ENCODE data around the gene ICAM1.

ICAM1 gene

DNA sequence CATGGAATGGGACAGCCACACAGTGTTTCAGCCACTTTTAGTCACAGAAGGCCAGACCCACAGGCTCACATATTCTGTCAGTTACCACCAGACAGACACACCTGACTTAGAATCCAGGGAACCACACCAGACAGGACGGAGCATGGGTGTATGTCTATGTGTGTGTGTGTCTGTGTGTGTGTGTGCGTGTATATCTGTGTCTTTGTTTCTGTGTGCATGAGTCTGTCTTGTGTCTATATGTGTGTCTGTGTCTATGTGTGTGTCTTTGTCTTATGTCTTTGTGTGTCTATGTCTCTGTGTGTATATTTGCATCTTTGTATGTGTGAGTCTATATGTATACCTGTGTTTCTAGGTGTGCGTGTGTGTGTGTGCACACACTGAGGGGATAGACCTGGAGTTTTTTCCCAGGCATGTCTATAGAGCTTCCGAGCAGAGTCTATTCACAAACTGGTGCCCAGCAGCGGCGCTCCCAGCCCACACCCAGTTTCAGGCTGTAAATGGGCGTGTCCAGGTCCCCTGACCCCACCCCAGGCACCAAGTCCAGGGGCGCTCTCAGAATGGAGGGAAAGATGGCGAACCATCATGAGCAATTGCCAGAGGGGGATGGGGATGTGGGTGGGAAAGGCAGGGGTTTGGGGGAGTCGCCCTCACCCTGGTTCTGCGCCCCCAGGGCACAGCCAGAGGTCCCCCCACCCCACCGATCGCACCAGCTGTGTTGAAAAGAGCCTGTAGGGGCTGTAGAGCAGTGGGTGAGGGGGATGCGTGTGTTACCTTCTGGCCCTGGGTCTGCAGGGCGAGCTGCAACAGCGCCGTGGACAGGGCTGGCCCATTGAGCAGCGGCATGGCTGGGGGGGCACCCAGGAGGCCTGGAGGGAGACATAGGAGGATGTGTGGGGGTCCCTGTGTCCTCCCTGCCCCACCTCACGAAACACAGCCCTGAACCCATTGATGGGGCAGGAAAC, 51.2 kb downstream of the ICAM1 start:
- no peak for DNase-seq (ENCODE audit: low spot score)

DNA sequence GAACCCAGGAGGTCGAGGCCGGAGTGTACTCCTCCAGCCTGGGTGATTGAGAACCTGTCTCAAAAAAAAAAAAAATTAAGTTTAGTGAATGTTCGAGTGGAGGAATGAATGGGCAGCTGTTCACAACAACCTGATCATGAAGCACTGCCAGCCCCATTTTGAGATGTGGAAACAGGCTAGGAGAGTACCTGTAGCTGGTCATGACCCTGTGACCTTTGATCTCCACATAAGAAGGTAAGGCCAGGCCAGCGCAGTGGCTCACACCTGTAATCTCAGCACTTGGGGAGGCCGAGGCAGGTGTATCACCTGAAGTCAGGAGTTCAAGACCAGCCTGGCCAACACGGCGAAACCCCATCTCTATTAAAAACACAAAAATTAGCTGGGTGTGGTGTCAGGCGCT, 54.8 kb downstream of the ICAM1 start:
- DNase-seq (ENCODE audit: low spot score), result no peak

DNA sequence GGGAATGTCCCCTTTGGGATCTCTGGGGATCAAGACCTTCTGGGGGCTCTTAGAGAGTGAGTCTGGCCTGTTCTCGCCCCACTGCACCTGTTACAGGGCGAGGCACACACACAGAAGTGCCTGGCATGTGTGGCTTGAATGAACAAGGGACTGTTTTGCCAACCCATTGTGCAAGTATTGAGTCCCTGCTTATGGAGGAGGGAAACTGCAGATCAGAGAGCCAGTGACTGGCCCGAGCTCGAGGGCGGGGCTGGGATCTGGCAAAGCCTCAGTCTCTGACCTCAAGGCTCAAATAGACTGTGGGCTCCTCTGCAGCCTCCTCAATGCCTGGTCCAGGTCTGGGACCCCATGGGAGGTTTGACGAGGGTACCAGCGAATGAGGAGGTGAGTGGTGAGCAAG, 56.9 kb downstream of the ICAM1 start:
- no peak for DNase-seq (ENCODE audit: low spot score)

DNA sequence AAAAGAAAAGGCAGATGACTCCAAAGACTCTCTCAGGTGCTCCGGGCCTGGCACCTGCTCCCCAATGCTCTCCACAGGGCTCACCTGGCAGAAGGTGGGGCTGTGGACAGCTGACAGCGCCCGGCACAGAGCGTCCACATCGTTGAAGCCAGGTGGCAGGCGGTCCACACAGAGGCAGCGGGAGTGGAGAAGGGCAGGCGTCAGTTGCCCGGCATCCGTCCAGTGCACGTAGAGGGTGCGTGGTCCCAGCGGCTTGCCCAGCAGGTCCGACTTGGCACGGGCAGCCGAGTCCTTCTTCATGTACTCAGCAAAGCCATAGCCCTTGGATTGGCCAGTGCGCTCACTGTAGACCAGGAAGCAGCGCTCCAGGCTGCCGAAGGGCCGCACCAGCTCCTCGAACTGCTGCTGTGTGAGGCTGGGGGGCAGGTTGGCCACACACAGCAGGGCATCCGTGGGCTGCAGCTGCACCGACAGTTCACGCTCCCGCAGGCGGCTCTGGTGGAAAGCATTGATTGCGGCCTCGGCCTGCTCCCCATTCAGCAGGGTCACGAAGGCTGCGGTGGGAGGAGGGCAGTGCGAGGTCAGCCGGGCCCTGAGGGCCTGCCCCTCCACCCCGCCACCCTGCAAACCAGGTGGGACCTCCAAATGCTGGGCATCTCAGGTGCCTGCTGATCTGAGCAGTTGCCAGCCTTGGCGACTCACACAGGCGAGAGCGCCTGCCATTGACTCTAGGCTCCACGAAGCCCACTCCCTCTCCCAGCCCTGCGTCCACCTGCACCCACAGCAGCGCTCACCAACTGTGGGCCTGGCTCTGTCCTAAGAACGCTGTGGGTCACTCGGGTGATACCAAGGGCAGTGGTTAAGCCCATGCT, 57.9 kb downstream of the ICAM1 start:
- no peak for DNase-seq (ENCODE audit: low spot score)

DNA sequence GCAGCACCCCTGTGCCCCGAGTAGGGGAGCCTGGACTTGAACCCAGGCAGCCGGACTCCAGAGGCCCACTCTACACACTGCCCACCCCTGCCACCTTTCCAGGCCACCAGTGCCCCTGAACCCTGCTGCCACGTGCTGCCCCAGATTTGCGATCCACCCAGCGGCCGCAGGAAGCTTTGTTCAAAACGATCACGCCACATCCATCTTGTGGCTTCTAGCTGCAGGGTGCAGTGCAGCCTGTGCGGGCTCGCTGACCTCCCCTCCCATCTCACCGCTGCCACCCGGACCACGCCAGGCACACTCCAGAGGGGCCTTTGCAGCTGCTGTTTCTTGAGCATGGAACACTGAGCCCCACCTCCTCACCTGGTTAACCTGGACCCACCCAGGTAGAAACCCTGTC, 58.6 kb downstream of the ICAM1 start:
- no peak for DNase-seq (ENCODE audit: low spot score)

DNA sequence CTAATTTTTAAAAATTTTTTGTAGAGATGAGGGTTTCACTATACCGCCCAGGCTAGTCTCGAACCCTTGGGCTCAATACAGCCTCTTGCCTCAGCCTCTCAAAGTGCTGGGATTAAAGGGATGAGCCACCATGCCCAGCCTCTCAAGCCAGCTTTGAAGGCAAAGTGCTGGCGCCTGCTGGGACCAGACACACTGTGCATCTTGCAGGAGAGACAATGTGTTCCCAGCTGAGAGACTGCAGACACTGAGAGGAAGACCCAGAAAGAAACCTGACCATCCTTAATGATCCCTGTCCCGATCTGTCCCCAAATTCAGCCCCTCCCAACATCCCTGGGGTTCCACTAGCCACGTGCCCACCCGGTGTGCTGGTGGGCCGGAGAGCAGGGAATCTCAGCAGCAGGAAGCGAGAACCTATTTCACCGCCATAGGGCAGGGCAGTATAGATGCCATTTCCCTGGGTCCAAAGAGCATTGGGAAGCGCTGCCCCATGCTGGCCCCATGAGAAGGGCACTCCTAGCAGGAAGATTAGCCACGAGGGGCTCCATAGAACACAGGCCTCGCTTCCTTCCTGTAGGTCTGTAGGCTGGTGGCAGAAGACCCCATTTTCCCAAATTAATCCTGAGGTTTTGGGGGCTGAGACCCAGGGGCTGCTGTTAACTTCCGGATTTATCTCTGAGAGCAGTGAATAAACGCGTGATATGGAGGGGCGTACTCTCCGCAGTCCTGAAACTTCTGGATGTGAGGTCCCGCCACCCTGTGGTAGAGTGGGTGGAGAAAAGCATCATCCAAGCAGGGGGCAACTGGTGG, 61.4 kb downstream of the ICAM1 start:
- no peak for DNase-seq (ENCODE audit: low spot score)

DNA sequence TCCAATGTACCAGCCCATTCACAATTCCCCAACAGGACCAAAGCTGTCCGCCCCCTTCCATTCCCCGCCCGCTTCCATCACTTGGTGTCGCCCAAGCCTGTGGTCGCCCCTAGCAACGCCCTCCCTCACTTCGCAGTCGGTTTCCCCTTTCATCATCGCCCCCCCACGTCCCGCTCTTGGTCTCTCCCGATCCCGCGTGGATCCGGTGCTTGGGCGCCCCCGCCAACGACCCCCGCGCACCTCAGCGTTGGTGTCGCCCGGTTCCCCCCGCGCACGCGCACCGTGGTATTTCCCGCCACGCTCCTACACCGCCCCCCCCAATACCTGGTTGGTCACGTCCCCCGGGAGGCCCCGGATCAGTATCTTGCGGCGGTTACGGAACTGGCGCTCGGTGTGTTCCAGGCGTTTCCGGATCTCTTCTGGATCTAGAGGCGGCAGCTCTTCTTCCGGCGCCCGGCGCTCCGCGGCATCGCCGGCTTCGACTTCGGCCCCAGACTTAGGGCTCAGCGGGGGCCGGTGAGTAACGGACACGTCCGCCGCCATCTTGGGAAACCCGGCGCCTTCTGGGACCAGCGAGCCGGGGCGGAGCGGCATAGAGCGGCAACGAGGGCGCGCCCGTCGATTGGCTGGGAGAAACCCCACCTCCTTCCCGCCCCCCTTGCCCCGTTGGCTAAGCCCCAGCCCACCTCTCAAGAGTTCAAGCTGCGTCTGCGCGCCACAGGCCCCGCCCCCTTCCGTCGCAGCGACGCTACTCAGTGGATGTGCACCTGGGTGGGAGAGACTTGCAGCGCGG, 62.2 kb downstream of the ICAM1 start, which contains the start of gene RAVER1:
TSS of gene RAVER1 (minus strand) at position 565 of the 793 bp plus-strand sequence. CDS start at position 543, 22 bp downstream.
- peak; percentile 98 for DNase-seq (ENCODE audit: low spot score)

DNA sequence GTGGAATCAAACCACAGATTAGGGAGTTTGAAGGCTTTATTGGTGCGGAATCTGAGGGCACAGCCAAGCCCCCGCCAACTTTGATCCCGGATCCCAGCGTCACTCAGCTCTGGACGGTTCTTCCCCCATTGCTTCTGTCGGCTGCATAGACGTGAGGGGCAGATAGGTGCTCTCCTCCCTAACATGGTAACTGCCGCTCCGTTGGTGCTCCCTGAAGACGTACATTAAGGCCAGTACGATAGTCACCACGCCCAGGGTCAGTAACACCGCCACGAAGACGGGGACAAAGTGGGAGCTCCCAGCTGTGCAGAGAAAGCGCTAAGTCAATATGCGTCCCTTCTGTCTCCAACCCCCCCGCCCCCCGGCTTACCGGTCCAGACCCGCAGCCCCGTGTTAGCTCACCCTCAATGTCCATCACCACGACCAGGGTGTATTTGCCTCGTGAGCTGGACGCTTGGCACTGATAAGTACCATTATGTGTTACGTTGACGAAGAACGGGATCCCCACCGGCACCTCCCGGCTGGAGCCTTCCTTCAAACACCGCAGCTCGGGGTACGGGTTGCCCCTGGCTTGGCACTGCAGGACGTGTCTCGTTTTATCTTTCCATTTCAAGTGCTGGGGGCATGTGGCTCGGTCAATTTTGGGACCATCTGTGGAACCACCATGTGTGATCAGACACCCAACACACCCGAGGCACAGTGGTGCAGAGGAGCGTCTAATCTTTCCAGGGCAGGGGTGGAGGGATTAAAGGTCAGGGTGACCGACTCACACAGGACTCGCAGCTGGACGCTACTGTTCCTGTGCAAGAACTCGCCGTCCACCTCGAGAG, 63.1 kb downstream of the ICAM1 start:
- no peak for DNase-seq (ENCODE audit: low spot score)

DNA sequence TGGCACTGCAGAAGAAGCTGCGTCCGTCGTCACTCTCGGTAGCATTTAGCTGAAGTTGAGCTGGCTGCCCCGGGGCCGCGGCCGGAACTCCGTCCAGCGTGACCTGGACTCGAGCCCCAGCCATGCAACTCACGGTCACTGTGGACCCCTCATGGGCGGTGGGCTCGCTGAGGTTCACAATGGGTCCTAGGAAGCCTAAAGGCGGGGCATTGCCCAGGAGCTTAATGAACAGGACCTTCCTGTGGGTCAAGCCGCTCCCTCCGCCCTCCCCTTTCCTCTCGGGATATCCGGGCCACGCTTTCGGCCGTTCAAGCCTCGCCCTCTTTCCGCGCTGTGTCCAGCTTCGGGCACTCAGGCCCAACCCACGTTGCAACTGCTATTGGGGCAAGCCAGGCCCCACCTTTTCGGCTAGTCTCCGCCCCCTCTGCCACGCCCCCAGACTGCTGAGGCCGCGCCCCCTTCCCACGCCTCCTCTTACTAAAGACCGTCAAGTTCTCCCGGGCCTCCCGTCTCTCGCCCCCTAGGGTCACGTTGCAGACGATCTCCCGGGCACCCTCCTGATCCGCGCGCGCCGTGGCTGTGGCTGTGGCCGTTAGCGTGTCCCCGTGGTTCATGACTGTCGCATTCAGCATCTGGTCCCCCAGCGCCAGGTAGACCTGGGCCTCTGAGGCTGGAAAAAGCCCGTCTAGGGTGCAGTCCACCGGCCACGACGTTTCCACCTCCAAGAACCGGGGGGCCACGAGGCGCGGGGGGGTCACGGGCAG, 63.9 kb downstream of the ICAM1 start:
- peak; percentile 89 for DNase-seq (ENCODE audit: low spot score)

DNA sequence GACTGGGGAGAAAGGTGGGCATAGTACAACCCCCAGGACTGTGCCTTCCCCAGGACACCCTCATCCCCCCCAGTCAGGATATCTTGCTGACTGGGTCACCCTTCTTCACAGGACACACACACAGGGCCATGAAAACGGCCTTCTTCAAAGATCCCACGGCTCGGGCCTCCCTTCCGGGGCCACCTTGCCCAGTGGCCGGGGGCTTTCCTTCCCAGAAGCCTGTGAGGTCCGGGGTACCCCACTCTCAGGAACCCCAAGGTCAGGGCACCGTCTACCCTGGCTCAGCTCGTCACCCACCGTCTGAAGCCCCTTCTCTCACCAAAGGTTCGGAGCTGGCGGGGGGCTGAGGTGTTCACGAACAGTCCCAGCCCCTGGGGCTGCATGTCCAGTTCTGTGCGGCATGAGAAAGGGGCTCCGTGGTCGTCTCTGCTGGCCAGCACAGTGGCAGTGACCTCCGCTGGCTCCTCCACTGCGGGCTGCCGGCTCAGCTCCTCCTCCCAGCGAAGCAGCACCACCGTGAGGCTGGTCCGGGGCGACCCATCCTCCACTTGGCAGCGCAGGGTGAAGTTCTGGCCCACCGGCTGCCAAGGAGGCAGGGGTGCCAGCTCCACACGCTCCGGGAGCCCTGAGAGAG, 64.5 kb downstream of the ICAM1 start:
- DNase-seq (ENCODE audit: low spot score), result no peak
